GM13976 (cell line): ENCODE data around the gene PPIF.

Source experiments
- DNase-seq: peaks from one replicate; pipeline ENCODE4 v3.0.0; 2012; ENCODE audit warnings: low spot score
- CTCF ChIP-seq: IDR thresholded peaks from 2 replicates; pipeline ENCODE4 v1.5.1; 2012; ENCODE audit warnings: borderline replicate concordance, mild to moderate bottlenecking; ENCODE audit not compliant: insufficient read depth; ENCODE audit errors: extremely low read depth, missing control alignments, control extremely low read depth
- in situ Hi-C: fragments of 300-500 bp; cut with MboI; formaldehyde crosslinking; loops from one replicate; pipeline ENCODE4 v1.12.0; 2022; ENCODE audit warnings: low sequenced_read_pairs, mixed read lengths, inconsistent platforms; ENCODE audit not compliant: unreplicated experiment

PPIF gene

DNA sequence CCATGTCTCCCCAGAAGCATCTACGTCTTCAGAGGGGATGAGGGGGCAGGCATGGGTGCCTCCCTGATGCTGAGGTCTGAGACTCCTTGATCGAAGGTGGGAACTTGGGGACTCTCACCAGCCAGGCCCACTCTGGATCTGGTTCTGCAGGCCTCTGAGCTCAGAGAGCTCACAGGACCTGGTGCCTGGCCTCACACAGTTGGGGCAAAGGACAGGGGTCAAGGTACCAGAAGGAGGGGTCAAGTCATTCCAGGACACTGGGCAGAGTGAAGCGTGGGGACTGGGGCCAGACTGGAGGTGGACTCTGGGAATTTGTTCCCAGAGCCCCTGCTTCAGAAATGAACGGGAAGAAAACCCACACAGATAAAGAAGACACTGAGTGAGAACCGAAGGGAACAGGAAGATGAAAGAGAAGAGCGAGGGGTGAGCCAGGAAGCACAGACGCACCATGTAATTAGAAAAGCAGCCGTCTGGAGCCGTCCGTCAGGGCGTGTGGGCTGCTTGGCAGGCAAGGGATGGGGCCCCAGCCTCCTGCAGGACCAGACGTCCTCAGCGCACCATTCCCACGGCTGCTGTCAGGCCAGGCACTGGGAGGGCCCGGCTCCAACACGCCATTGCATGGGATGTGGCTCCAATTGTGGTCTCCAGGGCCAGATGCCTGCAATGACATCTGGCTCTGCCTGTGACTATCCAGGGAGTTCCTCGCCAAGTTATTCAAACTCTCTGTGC is 50.5 kb downstream of the PPIF start:
- DNase-seq: no peak
- in situ Hi-C loops: no loop called here
- TF ChIP-seq CTCF: no peak

- DNase-seq: no peak
- TF ChIP-seq CTCF: no peak
- in situ Hi-C loops: no loop called here
Observed at GRCh38 chr10:79398642-79399041, 51.4 kb downstream of the PPIF start.

- in situ Hi-C loops: no loop called here
- no peak for TF ChIP-seq CTCF
- DNase-seq: no peak
Observed at GRCh38 chr10:79399223-79399831, 52.1 kb downstream of the PPIF start.

GRCh38 chr10:79400146-79401004 is 53.1 kb downstream of the PPIF start:
- peak; percentile 87 for DNase-seq
- TF ChIP-seq CTCF: peak; percentile 57
- in situ Hi-C loops: loop anchor here (10.0 kb wide), 1 partner anchor 64 kb away; no protein-coding TSS in a partner anchor

- DNase-seq: no peak
- in situ Hi-C loops: loop anchor here (10.0 kb wide), 1 partner anchor 64 kb away; no protein-coding TSS in a partner anchor
- TF ChIP-seq CTCF: no peak
Observed at GRCh38 chr10:79401015-79401921, 54.0 kb downstream of the PPIF start.
